HUES48 (cell line): ENCODE measurements around the gene EVA1A.

Experiments
- H3K27ac ChIP-seq: one replicate; pipeline ENCODE4 v1.7.0; 2013; ENCODE audit warnings: low read depth, low read length, inconsistent platforms
- H3K27me3 ChIP-seq: 2 replicates; pipeline ENCODE4 v1.6.1; 2013; ENCODE audit warnings: mild to moderate bottlenecking, low read length; ENCODE audit not compliant: control insufficient read depth, insufficient read depth
- H3K36me3 ChIP-seq: 2 replicates; pipeline ENCODE4 v1.6.1; 2013; ENCODE audit warnings: low read length; ENCODE audit not compliant: control insufficient read depth, insufficient read depth
- H3K4me1 ChIP-seq: 2 replicates; pipeline ENCODE4 v1.6.1; 2013; ENCODE audit warnings: mild to moderate bottlenecking, low read length; ENCODE audit not compliant: control insufficient read depth, insufficient read depth
- H3K4me3 ChIP-seq: 2 replicates; pipeline ENCODE4 v1.5.1; 2013; ENCODE audit warnings: mild to moderate bottlenecking, low read depth, low read length
- H3K9ac ChIP-seq: 2 replicates; pipeline ENCODE4 v1.6.1; 2013; ENCODE audit warnings: mild to moderate bottlenecking, low read depth, low read length, moderate library complexity
- H3K9me3 ChIP-seq: 2 replicates; pipeline ENCODE4 v1.6.1; 2013; ENCODE audit warnings: low read length; ENCODE audit not compliant: control insufficient read depth, insufficient read depth

The EVA1A gene

GRCh38 chr2:75476761-75477160 lies 84.0 kb downstream of the EVA1A start:
- H3K27ac ChIP-seq: no peak overlapping the region
- no peak overlapping the region for H3K9ac ChIP-seq
- no peaks in the 10 kb centered on the region for H3K36me3 ChIP-seq
- no peak overlapping the region for H3K4me3 ChIP-seq
- H3K9me3 ChIP-seq: no peaks in the 10 kb centered on the region
- no peaks in the 10 kb centered on the region for H3K27me3 ChIP-seq
- peaks cover 8% of the 10 kb centered on the region; the same call in 1 of the 2 replicates for H3K4me1 ChIP-seq

- Histone ChIP-seq H3K27ac (no peak overlapping the region), H3K36me3 (no peaks in the 10 kb centered on the region), H3K9me3 (no peaks in the 10 kb centered on the region), H3K9ac (no peak overlapping the region), H3K4me3 (no peak overlapping the region), H3K4me1 (peaks cover 8% of the 10 kb centered on the region; the same call in 1 of the 2 replicates), H3K27me3 (no peaks in the 10 kb centered on the region)
Observed at GRCh38 chr2:75475976-75476375, 84.8 kb downstream of the EVA1A start.

- Histone ChIP-seq H3K4me1 (peaks cover 8% of the 10 kb centered on the region; the same call in 1 of the 2 replicates), H3K36me3 (no peaks in the 10 kb centered on the region), H3K27ac (no peak overlapping the region), H3K9ac (no peak overlapping the region), H3K27me3 (no peaks in the 10 kb centered on the region), H3K9me3 (no peaks in the 10 kb centered on the region), H3K4me3 (no peak overlapping the region)
Observed at GRCh38 chr2:75475049-75475448, 85.7 kb downstream of the EVA1A start.

- Histone ChIP-seq H3K36me3 (no peaks in the 10 kb centered on the region), H3K9me3 (no peaks in the 10 kb centered on the region), H3K27me3 (no peaks in the 10 kb centered on the region), H3K4me3 (no peak overlapping the region), H3K27ac (no peak overlapping the region), H3K9ac (no peak overlapping the region), H3K4me1 (peaks cover 10% of the 10 kb centered on the region; the same call in 1 of the 2 replicates)
Observed at GRCh38 chr2:75474115-75474514, 86.6 kb downstream of the EVA1A start.

GRCh38 chr2:75466708-75467311 lies 93.9 kb downstream of the EVA1A start:
- H3K27me3 ChIP-seq: no peaks in the 10 kb centered on the region
- no peak overlapping the region for H3K9ac ChIP-seq
- H3K9me3 ChIP-seq: no peaks in the 10 kb centered on the region
- H3K4me1 ChIP-seq: peaks cover 13% of the 10 kb centered on the region
- no peak overlapping the region for H3K27ac ChIP-seq
- H3K4me3 ChIP-seq: no peak overlapping the region
- no peaks in the 10 kb centered on the region for H3K36me3 ChIP-seq

GRCh38 chr2:75465317-75465984 lies 95.3 kb downstream of the EVA1A start:
- Histone ChIP-seq H3K4me1 (peaks cover 16% of the 10 kb centered on the region), H3K27me3 (no peaks in the 10 kb centered on the region), H3K9me3 (no peaks in the 10 kb centered on the region), H3K4me3 (no peak overlapping the region), H3K9ac (no peak overlapping the region), H3K27ac (no peak overlapping the region), H3K36me3 (no peaks in the 10 kb centered on the region)

- Histone ChIP-seq H3K9me3 (no peaks in the 10 kb centered on the region), H3K9ac (no peak overlapping the region), H3K36me3 (no peaks in the 10 kb centered on the region), H3K4me1 (peaks cover 13% of the 10 kb centered on the region), H3K27ac (no peak overlapping the region), H3K27me3 (no peaks in the 10 kb centered on the region), H3K4me3 (no peak overlapping the region)
Observed at GRCh38 chr2:75464348-75464946, 96.3 kb downstream of the EVA1A start.

- no peak overlapping the region for H3K4me3 ChIP-seq
- H3K4me1 ChIP-seq: peaks cover 16% of the 10 kb centered on the region
- no peaks in the 10 kb centered on the region for H3K27me3 ChIP-seq
- H3K27ac ChIP-seq: no peak overlapping the region
- no peak overlapping the region for H3K9ac ChIP-seq
- no peaks in the 10 kb centered on the region for H3K36me3 ChIP-seq
- no peaks in the 10 kb centered on the region for H3K9me3 ChIP-seq
Observed at GRCh38 chr2:75462721-75463120, 98.0 kb downstream of the EVA1A start.

GRCh38 chr2:75462206-75462605 lies 98.5 kb downstream of the EVA1A start:
- no peaks in the 10 kb centered on the region for H3K9me3 ChIP-seq
- no peaks in the 10 kb centered on the region for H3K36me3 ChIP-seq
- no peaks in the 10 kb centered on the region for H3K27me3 ChIP-seq
- H3K9ac ChIP-seq: no peak overlapping the region
- peaks cover 19% of the 10 kb centered on the region for H3K4me1 ChIP-seq
- H3K4me3 ChIP-seq: no peak overlapping the region
- H3K27ac ChIP-seq: no peak overlapping the region

GRCh38 chr2:75460630-75461029 lies 100.1 kb downstream of the EVA1A start:
- Histone ChIP-seq H3K36me3 (no peaks in the 10 kb centered on the region), H3K9me3 (no peaks in the 10 kb centered on the region), H3K9ac (no peak overlapping the region), H3K27me3 (no peaks in the 10 kb centered on the region), H3K4me3 (no peak overlapping the region), H3K4me1 (peaks cover 19% of the 10 kb centered on the region), H3K27ac (no peak overlapping the region)

GRCh38 chr2:75459565-75460310 lies 101.0 kb downstream of the EVA1A start:
- no peak overlapping the region for H3K4me3 ChIP-seq
- H3K9ac ChIP-seq: no peak overlapping the region
- no peaks in the 10 kb centered on the region for H3K27me3 ChIP-seq
- no peaks in the 10 kb centered on the region for H3K36me3 ChIP-seq
- H3K4me1 ChIP-seq: peaks cover 19% of the 10 kb centered on the region
- no peak overlapping the region for H3K27ac ChIP-seq
- H3K9me3 ChIP-seq: no peaks in the 10 kb centered on the region
